SK-N-MC (cell line): Measurements from ENCODE around the gene OR6K2.

ENCODE experiments used
- DNase-seq: peaks from one replicate; pipeline ENCODE4 v3.0.0-alpha.2; 2011; ENCODE audit warnings: low read depth, low spot score
- H3K27ac ChIP-seq: fragments of 200-600 bp; sonication (generic); 2 replicates; pipeline ENCODE4 v1.5.1; 2016; ENCODE audit warnings: mixed run types
- H3K36me3 ChIP-seq: fragments of 200-600 bp; sonication (generic); 2 replicates; pipeline ENCODE4 v1.6.1; 2017; ENCODE audit warnings: antibody characterized with exemption, low read length, mixed read lengths; ENCODE audit not compliant: insufficient read depth
- H3K4me3 ChIP-seq: fragments of 200-600 bp; sonication (generic); 2 replicates; pipeline ENCODE4 v1.5.1; 2016
- H3K9ac ChIP-seq: fragments of 200-600 bp; sonication (generic); 2 replicates; pipeline ENCODE4 v1.8.0; 2017; ENCODE audit warnings: mixed run types, mixed read lengths; ENCODE audit not compliant: insufficient read length
- H3K9me3 ChIP-seq: fragments of 200-600 bp; sonication (generic); 2 replicates; pipeline ENCODE4 v1.6.1; 2017; ENCODE audit warnings: low read depth, mild to moderate bottlenecking, antibody characterized with exemption, low read length, moderate library complexity, mixed read lengths
- EZH2 ChIP-seq: fragments of 200-600 bp; sonication (generic); IDR thresholded peaks from one replicate; pipeline ENCODE4 v1.6.1; 2017; ENCODE audit warnings: antibody characterized with exemption
- FOXP2 ChIP-seq: optimal IDR thresholded peaks from 2 replicates; pipeline ENCODE3; 2011; ENCODE audit warnings: mild to moderate bottlenecking, moderate library complexity; ENCODE audit not compliant: insufficient read depth; ENCODE audit errors: extremely low read length, control extremely low read depth
- POLR2AphosphoS5 ChIP-seq: IDR thresholded peaks from 2 replicates; pipeline ENCODE4 v1.6.1; 2012; ENCODE audit warnings: mild to moderate bottlenecking, low read depth, low read length, borderline replicate concordance

The OR6K2 gene, protein sequence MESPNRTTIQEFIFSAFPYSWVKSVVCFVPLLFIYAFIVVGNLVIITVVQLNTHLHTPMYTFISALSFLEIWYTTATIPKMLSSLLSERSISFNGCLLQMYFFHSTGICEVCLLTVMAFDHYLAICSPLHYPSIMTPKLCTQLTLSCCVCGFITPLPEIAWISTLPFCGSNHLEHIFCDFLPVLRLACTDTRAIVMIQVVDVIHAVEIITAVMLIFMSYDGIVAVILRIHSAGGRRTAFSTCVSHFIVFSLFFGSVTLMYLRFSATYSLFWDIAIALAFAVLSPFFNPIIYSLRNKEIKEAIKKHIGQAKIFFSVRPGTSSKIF

DNA sequence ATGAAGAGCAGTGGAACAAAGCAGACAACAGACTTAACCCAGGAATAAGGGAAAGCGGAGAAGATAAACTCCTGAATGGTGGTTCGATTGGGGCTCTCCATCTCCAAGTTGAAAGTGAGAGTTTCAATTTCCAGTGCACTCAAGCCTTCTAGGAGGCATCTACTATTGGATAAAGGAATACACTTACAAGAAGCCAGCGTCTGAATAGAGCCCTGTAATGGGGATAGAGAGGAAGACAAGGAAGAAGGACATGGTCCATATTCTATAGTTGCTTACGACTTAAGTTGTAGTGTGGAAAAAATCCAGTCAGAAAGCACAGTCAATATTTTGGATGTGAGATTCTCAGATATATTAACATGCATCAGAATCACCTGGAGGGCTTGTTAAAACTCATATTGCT, at the start of gene OR6K2:
Gene OR6K2, minus strand, starts transcription at position 101 of the 400 bp plus-strand sequence. Its CDS starts 0 bp downstream, at position 101.
- H3K9me3 ChIP-seq: no peaks in the 10 kb centered on the region
- DNase-seq: no peak
- TF ChIP-seq POLR2AphosphoS5 (no peak), EZH2 (no peak), FOXP2 (no peak)
- H3K4me3 ChIP-seq: no peak within 1 kb of the TSS
- H3K9ac ChIP-seq: no peak within 1 kb of the TSS
- no peak within 1 kb of the TSS for H3K27ac ChIP-seq
- no peaks in the 10 kb centered on the region for H3K36me3 ChIP-seq

DNA sequence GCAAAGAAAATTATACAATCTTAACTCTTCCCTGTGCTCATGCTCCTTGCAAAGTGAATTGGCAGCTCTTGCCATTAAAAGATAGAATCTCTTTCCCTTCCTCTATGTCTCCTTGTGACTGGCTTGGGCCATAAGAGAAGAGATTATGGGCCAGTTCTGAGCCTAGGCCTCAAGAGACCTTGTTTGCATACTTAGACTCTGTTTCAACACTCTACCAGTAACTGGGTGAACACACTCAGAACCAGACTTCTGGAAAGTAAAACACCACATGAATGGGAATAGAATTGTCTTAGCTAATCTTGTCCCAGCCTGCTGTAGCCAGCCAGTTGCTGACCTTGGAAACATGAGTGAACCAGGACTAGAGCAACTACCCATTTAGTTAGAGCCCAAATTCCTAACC, 35.4 kb upstream of the OR6K2 start:
- no peak overlapping the region for H3K9ac ChIP-seq
- DNase-seq: no peak
- no peak overlapping the region for H3K27ac ChIP-seq
- H3K4me3 ChIP-seq: no peak overlapping the region
- no peak for TF ChIP-seq EZH2
- no peak for TF ChIP-seq FOXP2
- no peak for TF ChIP-seq POLR2AphosphoS5
- no peaks in the 10 kb centered on the region for H3K9me3 ChIP-seq
- no peaks in the 10 kb centered on the region for H3K36me3 ChIP-seq

DNA sequence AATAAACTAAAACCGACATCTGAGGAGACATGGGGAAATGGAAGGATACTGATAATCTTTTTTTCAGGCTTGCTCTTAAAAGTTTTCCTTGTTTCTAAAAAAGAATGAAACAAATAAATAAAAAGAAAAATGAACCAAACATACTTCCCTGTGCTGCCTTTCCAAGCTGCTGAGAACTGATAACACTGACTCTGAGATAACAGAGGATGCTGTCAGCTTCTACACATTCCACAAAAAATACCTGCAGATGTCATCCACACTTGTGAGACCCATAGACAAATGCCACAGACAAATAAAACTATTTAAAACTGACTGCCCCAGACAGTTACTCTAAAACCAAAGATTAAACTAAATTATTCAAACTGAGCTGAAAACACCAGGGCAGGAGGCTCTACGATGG, 32.1 kb upstream of the OR6K2 start:
- no peak overlapping the region for H3K27ac ChIP-seq
- H3K4me3 ChIP-seq: no peak overlapping the region
- no peaks in the 10 kb centered on the region for H3K9me3 ChIP-seq
- no peak for DNase-seq
- no peak overlapping the region for H3K9ac ChIP-seq
- TF ChIP-seq POLR2AphosphoS5 (no peak), FOXP2 (no peak), EZH2 (no peak)
- H3K36me3 ChIP-seq: no peaks in the 10 kb centered on the region

DNA sequence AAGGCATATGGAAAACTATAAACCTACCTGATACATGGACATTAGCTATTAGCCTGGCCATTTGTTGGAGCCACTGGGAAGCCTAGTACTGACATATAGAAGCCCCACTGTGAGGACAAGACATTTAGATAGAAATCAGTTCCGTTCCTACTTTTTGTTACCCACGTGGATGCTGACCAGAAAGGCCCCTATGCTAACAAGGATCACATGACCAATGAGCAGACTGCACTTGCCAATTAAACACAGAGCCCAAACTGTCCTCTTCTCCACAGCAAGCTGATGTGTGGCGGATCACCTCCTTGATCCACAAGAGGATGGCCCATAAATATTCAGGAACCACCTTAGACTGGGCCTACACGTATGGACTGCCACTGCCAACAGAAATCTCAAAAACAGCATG, 31.3 kb upstream of the OR6K2 start:
- H3K9ac ChIP-seq: no peak overlapping the region
- H3K4me3 ChIP-seq: no peak overlapping the region
- H3K36me3 ChIP-seq: no peaks in the 10 kb centered on the region
- no peak for DNase-seq
- no peak for TF ChIP-seq EZH2
- no peak for TF ChIP-seq POLR2AphosphoS5
- TF ChIP-seq FOXP2: no peak
- H3K27ac ChIP-seq: no peak overlapping the region
- no peaks in the 10 kb centered on the region for H3K9me3 ChIP-seq

DNA sequence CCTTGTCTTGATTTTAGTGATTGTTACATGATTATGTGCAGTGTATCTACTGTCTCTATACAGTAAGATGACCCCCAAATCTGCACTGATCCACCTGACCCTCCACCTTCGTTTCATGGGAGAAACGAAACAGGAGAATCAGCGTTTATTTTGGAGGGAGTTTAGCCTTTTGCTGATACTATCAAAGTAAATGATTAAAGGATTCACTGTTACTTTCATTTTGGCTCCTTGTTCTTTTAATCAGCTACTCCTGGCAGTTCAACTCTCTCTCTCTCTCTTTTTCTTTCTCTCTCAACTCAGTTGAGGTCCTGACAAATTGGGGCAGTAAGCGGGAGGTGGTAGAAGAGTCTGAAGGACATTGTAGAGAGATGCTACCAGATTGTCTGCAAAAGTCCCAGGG, 30.0 kb upstream of the OR6K2 start:
- DNase-seq: no peak
- H3K36me3 ChIP-seq: no peaks in the 10 kb centered on the region
- no peaks in the 10 kb centered on the region for H3K9me3 ChIP-seq
- H3K27ac ChIP-seq: no peak overlapping the region
- H3K4me3 ChIP-seq: no peak overlapping the region
- TF ChIP-seq FOXP2 (no peak), EZH2 (no peak), POLR2AphosphoS5 (no peak)
- no peak overlapping the region for H3K9ac ChIP-seq

DNA sequence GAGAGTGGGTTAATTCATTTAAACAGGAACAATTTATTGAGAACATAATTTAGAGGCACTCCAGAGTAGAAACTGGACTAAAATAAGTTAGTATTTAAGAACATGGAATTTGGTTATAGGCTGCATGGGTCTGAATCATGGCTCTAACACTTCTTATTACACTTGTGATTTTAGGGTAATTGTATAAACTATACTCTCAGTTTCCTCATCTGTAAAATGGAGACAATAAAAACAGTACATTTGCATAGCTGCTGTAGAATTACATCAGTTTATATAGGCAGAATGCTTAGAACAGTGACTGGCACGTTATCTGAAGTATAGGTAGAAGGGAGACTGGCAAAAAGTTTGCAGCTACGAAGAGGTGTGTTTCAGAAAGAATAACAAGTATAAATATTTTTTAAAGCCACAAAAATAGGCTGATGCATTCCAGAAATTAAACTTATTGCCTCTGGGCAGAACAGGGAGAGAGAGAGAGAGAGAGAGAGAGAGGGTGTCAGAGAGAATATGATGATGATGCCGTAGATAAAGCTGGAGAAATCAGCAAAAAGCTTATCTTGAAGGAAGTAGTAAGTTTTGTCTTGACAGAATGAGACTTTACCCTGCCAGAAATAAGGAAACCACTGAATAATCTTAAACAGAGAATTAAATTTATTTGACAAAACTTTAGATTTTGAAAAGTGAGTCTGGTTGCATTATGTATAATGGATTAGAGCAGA, 28.2 kb upstream of the OR6K2 start:
- no peak for TF ChIP-seq EZH2
- no peak for TF ChIP-seq POLR2AphosphoS5
- no peak for TF ChIP-seq FOXP2
- H3K4me3 ChIP-seq: no peak overlapping the region
- no peak overlapping the region for H3K9ac ChIP-seq
- H3K36me3 ChIP-seq: no peaks in the 10 kb centered on the region
- no peak for DNase-seq
- H3K9me3 ChIP-seq: no peaks in the 10 kb centered on the region
- no peak overlapping the region for H3K27ac ChIP-seq

DNA sequence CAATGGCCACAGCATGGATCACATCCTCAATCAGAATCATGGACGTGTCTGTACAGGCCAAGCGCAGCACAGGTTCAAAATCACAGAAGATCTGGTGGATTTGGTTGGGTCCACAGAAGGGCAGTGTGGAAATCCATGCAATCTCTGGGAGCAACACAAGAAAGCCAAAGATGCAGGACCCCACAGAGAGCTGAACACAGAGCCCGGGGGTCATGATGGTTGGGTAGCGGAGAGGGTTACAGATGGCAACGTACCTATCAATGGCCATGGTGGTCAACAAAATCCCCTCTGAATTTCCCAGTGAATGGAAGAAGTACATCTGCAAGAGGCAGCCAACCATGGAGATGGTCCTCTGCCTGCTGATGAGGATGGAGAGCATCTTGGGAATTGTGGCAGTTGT, 24.0 kb upstream of the OR6K2 start:
- H3K4me3 ChIP-seq: no peak overlapping the region

DNA sequence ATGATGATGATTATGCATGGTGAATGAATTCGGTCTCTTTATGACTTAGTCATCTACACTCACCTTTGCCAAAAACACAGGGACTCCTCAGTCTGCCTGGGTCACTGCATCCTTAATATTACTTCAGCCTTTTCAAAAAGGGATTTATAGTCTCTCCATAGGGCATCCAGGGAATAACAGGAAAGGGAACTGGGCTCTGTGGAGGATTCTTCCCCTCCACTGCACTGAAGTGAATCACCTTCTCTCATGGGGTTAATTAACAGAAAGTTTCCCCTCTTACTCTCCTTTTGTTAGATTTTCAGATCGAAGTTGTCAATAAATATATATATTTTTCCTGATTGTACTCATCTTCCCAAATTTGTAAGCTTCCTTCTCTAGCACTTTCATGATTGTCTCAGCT, 20.2 kb upstream of the OR6K2 start, which contains the start of gene OR6K3:
Gene OR6K3, minus strand, starts transcription at position 101 of the 400 bp plus-strand sequence. CDS start 2,605 bp downstream, outside the sequence.
- Histone ChIP-seq H3K27ac (no peak within 1 kb of the TSS), H3K9me3 (no peaks in the 10 kb centered on the region), H3K4me3 (no peak within 1 kb of the TSS), H3K36me3 (no peaks in the 10 kb centered on the region), H3K9ac (no peak within 1 kb of the TSS)
- DNase-seq: no peak
- no peak for TF ChIP-seq FOXP2
- TF ChIP-seq EZH2: no peak
- no peak for TF ChIP-seq POLR2AphosphoS5

More for the DNA sequence above, 24.0 kb upstream of the OR6K2 start:
- TF ChIP-seq FOXP2 (no peak), POLR2AphosphoS5 (no peak), EZH2 (no peak)
- DNase-seq: no peak
- H3K9me3 ChIP-seq: no peaks in the 10 kb centered on the region
- no peak overlapping the region for H3K9ac ChIP-seq
- H3K36me3 ChIP-seq: no peaks in the 10 kb centered on the region
- no peak overlapping the region for H3K27ac ChIP-seq
